ENCODE results near the gene LY6G6F.
A peak's percentile ranks its signal among the peaks of the same experiment; 100 is the strongest.

The LY6G6F gene

GRCh38 chr6:31733734-31734133 lies 27.1 kb downstream of the LY6G6F start:
- Histone ChIP-seq H3K9me3 (ENCODE audit: low read length) (no peaks in the 10 kb centered on the region), H3K9me2 (ENCODE audit: low read depth, low read length) (no peaks in the 10 kb centered on the region), H3K79me2 (ENCODE audit: insufficient read depth, low read length) (peaks cover 10% of the 10 kb centered on the region; the same call in 1 of the 2 replicates), H4K20me1 (ENCODE audit: insufficient read depth, low read length) (no peaks in the 10 kb centered on the region), H3K9ac (ENCODE audit: low read length) (no peak overlapping the region), H3K27ac (ENCODE audit: low read depth, low read length, poor library complexity, severe bottlenecking) (peak overlapping the region; percentile 94), H3K4me3 (ENCODE audit: low read depth, low read length, poor library complexity, severe bottlenecking) (no peak overlapping the region), H3K36me3 (ENCODE audit: insufficient read depth, low read length) (peaks cover 36% of the 10 kb centered on the region), H3K4me1 (ENCODE audit: insufficient read depth, low read length, severe bottlenecking) (peaks cover 48% of the 10 kb centered on the region), H3F3A (ENCODE audit: insufficient read depth, low read length) (peaks cover 12% of the 10 kb centered on the region; the same call in 1 of the 2 replicates), H2AFZ (ENCODE audit: low read length) (no peak overlapping the region), H3K4me2 (ENCODE audit: low read length) (peak overlapping the region; percentile 79; the same call in 1 of the 2 replicates), H3K27me3 (ENCODE audit: insufficient read depth, low read length) (no peaks in the 10 kb centered on the region)
- no peak for TF ChIP-seq CTCF (IDR thresholded peaks at IDR 0.05; ENCODE audit: low read length)
- no peak for TF ChIP-seq EZH2 (IDR thresholded peaks at IDR 0.05; ENCODE audit: borderline replicate concordance, low read length)

DNA sequence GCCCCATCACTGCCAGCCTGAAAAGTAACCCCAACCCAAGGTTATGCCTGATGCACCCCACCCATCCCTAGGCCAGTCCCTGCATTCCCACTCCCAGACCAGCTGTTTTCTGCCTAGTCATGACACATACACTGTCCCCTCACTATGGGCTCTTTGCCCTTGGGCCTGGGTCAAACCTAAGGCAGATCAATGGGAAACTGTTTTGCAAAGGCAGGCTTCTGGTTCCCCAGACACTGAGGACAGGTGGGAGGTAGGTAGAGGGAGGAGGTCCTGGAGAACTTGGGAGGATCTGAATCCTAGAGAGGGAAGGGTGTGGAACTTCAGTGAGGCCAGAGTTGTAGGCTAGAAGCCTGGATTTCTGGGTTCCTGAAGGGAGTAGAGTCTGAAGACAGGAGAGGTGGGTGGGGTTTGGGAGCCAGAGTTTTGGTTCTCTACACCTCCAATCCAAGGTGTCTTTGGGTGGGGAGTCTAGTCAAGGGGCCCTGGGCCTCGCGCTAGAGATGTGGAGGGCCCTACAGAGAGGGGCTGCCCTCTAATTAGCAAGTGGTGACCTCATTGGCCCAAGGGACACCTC lies 27.7 kb downstream of the LY6G6F start:
- peak overlapping the region; percentile 87; the same call in 1 of the 2 replicates for H3K9ac ChIP-seq (ENCODE audit: low read length)
- H3K79me2 ChIP-seq (ENCODE audit: insufficient read depth, low read length): peaks cover 10% of the 10 kb centered on the region; the same call in 1 of the 2 replicates
- H3K27ac ChIP-seq (ENCODE audit: low read depth, low read length, poor library complexity, severe bottlenecking): peak overlapping the region; percentile 94
- H3K4me3 ChIP-seq (ENCODE audit: low read depth, low read length, poor library complexity, severe bottlenecking): peak overlapping the region; percentile 82
- no peaks in the 10 kb centered on the region for H3K27me3 ChIP-seq (ENCODE audit: insufficient read depth, low read length)
- H2AFZ ChIP-seq (ENCODE audit: low read length): no peak overlapping the region
- TF ChIP-seq CTCF (IDR thresholded peaks at IDR 0.05; ENCODE audit: low read length): no peak
- no peak for TF ChIP-seq EZH2 (IDR thresholded peaks at IDR 0.05; ENCODE audit: borderline replicate concordance, low read length)
- H3K4me1 ChIP-seq (ENCODE audit: insufficient read depth, low read length, severe bottlenecking): peaks cover 48% of the 10 kb centered on the region
- H4K20me1 ChIP-seq (ENCODE audit: insufficient read depth, low read length): no peaks in the 10 kb centered on the region
- H3K4me2 ChIP-seq (ENCODE audit: low read length): peak overlapping the region; percentile 79
- H3F3A ChIP-seq (ENCODE audit: insufficient read depth, low read length): peaks cover 12% of the 10 kb centered on the region; the same call in 1 of the 2 replicates
- H3K36me3 ChIP-seq (ENCODE audit: insufficient read depth, low read length): peaks cover 36% of the 10 kb centered on the region
- no peaks in the 10 kb centered on the region for H3K9me3 ChIP-seq (ENCODE audit: low read length)
- H3K9me2 ChIP-seq (ENCODE audit: low read depth, low read length): no peaks in the 10 kb centered on the region

DNA sequence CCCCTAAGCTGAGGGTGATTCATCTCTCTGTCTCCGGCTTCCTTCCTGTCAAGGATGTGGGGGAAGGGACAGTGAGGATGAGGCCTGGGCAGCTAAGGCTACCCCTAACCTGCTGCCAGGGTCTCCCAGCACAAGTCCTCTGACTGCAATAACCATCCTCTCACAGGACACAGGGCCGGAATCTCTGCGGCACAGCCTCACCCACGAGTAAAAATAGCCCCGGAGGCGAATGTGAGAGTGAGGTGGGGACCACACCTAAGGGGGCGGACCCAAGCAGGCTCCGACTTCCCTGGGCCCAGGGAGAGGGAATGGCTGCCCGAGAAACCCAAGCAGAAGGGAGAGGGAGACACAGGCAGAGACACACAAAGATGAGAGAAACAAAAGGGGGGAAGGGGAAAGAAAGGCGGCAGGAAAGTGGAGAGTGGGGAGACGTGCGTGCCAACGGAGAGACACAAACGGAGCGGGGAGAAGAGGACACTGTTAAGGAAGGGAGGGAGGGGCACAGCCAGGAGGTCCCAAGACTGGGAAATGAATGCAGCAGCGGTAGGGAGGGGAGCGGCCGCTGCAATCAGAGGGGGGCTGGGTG lies 28.2 kb downstream of the LY6G6F start:
- Histone ChIP-seq H3K4me2 (ENCODE audit: low read length) (peak overlapping the region; percentile 79), H3K9me2 (ENCODE audit: low read depth, low read length) (no peaks in the 10 kb centered on the region), H3K4me3 (ENCODE audit: low read depth, low read length, poor library complexity, severe bottlenecking) (peak overlapping the region; percentile 82), H2AFZ (ENCODE audit: low read length) (no peak overlapping the region), H3K4me1 (ENCODE audit: insufficient read depth, low read length, severe bottlenecking) (peaks cover 46% of the 10 kb centered on the region), H4K20me1 (ENCODE audit: insufficient read depth, low read length) (no peaks in the 10 kb centered on the region), H3K79me2 (ENCODE audit: insufficient read depth, low read length) (peaks cover 10% of the 10 kb centered on the region; the same call in 1 of the 2 replicates), H3K27ac (ENCODE audit: low read depth, low read length, poor library complexity, severe bottlenecking) (peak overlapping the region; percentile 94), H3F3A (ENCODE audit: insufficient read depth, low read length) (peaks cover 12% of the 10 kb centered on the region; the same call in 1 of the 2 replicates), H3K27me3 (ENCODE audit: insufficient read depth, low read length) (no peaks in the 10 kb centered on the region), H3K9ac (ENCODE audit: low read length) (peak overlapping the region; percentile 87), H3K36me3 (ENCODE audit: insufficient read depth, low read length) (peaks cover 36% of the 10 kb centered on the region), H3K9me3 (ENCODE audit: low read length) (no peaks in the 10 kb centered on the region)
- no peak for TF ChIP-seq EZH2 (IDR thresholded peaks at IDR 0.05; ENCODE audit: borderline replicate concordance, low read length)
- TF ChIP-seq CTCF (IDR thresholded peaks at IDR 0.05; ENCODE audit: low read length): no peak

Measured in OCI-LY1 (cell line).